HG02610 (cell line): ENCODE measurements around the gene PRICKLE4.

Experiments used
- ATAC-seq: cut with Tn5 transposase; IDR thresholded peaks from one replicate; pipeline ENCODE4 v1.9.1; 2021; ENCODE audit warnings: mild to moderate bottlenecking, moderate library complexity; ENCODE audit not compliant: unreplicated experiment

PRICKLE4 gene

GRCh38 chr6:41832263-41832662, 51.7 kb downstream of the PRICKLE4 start:
- ATAC-seq, result no peak

GRCh38 chr6:41836022-41836659, 55.6 kb downstream of the PRICKLE4 start:
- ATAC-seq, result no peak

GRCh38 chr6:41836660-41837052, 56.1 kb downstream of the PRICKLE4 start:
- ATAC-seq, result no peak
